ENCODE data around the gene ALDH9A1.
"Not testable (repeated sequence)": the region's sequence is repeated elsewhere in the genome, so short reads cannot be mapped to it uniquely, and the experiment has no call there.

The ALDH9A1 gene

DNA sequence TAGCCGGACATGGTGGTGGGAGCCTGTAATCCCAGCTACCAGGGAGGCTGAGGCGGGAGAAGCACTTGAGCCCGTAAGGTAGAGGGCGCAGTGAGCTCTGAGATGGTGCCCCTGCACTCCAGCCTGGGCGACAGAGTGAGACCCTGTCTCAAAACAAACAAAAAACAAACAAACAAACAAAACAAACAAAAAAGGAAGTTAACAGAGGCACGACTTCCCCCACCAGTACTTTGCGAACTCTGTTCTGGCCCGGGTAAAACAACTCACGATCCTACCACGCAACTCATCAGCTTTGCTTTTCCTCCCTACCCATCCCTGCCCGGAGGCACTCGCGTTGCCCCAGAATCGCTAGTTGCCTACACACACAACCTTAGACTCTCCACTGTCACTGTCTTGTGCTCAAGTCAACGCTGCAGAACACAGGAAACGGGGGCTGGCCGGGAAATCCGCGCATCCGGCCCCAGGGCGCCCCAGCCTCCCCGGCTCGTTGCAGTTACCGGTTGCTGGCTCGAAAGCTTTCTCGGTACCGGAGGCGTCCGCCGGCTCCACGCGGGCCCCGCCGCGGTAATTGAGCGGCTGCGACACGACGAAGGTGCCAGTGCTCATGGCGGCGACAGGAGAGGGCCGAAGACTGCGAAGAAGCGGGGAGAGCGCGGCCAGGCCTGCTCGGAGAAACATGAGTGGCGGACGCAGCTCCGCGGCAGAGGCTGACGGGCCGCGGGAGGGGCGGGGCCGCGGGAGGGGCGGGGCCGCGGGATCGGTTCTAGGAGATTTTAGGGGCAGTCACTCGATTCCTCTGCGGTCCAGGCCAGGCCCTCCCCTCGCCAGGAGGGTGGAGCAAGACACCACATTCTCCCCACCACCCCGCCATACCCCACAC, at the start of gene ALDH9A1:
ALDH9A1 (minus strand) TSS at position 682 of the 880 bp plus-strand sequence; CDS start at position 678, 4 bp downstream.
- H3K4me3 Mint-ChIP-seq: peak within 1 kb of the TSS; percentile 99
- H3K27me3 Mint-ChIP-seq: no peaks in the 10 kb centered on the region
- H3K4me1 Mint-ChIP-seq (ENCODE audit: low read depth): peaks cover 38% of the 10 kb centered on the region
- peak within 1 kb of the TSS; percentile 99 for H3K27ac Mint-ChIP-seq
- H3K9me3 Mint-ChIP-seq: no peaks in the 10 kb centered on the region
- DNase-seq: peak; percentile 92
- peaks cover 38% of the 10 kb centered on the region for H3K36me3 Mint-ChIP-seq (ENCODE audit: low read depth)

GRCh38 chr1:165747632-165748447, 49.5 kb upstream of the ALDH9A1 start:
- Mint-ChIP-seq H3K27me3 (no peaks in the 10 kb centered on the region), H3K4me1 (ENCODE audit: low read depth) (peaks cover 4% of the 10 kb centered on the region), H3K36me3 (ENCODE audit: low read depth) (peaks cover 77% of the 10 kb centered on the region), H3K9me3 (no peaks in the 10 kb centered on the region), H3K4me3 (no peak overlapping the region), H3K27ac (no peak overlapping the region)
- no peak for DNase-seq

GRCh38 chr1:165744913-165745312, 46.6 kb upstream of the ALDH9A1 start:
- not testable (repeated sequence) for H3K4me1 Mint-ChIP-seq (ENCODE audit: low read depth); H3K27me3 Mint-ChIP-seq; H3K4me3 Mint-ChIP-seq; H3K27ac Mint-ChIP-seq; DNase-seq; H3K9me3 Mint-ChIP-seq
- peaks cover 81% of the 10 kb centered on the region for H3K36me3 Mint-ChIP-seq (ENCODE audit: low read depth)

DNA sequence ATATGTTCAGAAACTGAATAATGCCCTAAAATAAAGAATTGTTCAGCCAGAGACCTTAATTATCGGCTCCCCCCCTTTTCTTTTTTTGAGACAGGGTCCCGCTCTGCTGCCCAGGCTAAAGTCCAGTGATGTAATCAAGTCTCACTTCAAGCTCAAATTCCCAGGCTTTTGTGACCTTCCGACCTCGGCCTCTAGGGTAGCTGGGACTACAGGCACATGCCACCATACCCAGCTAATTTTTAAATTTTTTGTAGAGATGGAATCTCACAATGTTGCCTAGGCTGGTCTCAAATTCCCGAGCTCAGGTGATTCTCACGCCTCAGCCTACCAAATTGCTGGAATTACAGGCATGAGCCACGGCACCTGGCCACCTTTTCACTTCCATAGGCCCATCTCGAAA, 43.8 kb upstream of the ALDH9A1 start:
- Mint-ChIP-seq H3K4me1 (ENCODE audit: low read depth) (peaks cover 6% of the 10 kb centered on the region), H3K4me3 (no peak overlapping the region), H3K27me3 (no peaks in the 10 kb centered on the region), H3K36me3 (ENCODE audit: low read depth) (peaks cover 83% of the 10 kb centered on the region), H3K27ac (no peak overlapping the region), H3K9me3 (no peaks in the 10 kb centered on the region)
- DNase-seq: no peak

- no peak overlapping the region for H3K27ac Mint-ChIP-seq
- no peak for DNase-seq
- H3K4me3 Mint-ChIP-seq: no peak overlapping the region
- H3K36me3 Mint-ChIP-seq (ENCODE audit: low read depth): peaks cover 88% of the 10 kb centered on the region
- H3K27me3 Mint-ChIP-seq: no peaks in the 10 kb centered on the region
- peaks cover 7% of the 10 kb centered on the region for H3K4me1 Mint-ChIP-seq (ENCODE audit: low read depth)
- H3K9me3 Mint-ChIP-seq: no peaks in the 10 kb centered on the region
Measured at GRCh38 chr1:165738794-165739193, 40.4 kb upstream of the ALDH9A1 start.

DNA sequence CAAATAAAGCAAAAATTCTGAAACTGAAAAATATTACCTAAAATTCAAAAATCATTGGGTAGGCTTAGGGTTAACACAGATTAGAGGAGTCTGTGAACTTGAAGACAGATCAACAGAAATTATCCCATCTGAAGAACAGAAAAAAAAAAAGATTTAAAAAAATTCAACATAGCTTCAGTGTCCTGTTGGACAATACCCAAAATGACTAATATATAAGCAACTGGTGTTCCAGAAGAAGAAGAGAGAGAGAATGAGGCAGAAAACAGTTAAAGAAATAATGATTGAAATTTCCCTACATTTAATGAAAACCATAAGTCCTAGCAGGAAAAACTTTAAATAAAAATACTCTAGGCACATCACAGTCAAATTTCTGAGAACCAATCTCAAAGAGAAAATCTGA, 38.8 kb upstream of the ALDH9A1 start:
- Mint-ChIP-seq H3K36me3 (ENCODE audit: low read depth) (peaks cover 86% of the 10 kb centered on the region), H3K4me3 (no peak overlapping the region), H3K27me3 (no peaks in the 10 kb centered on the region), H3K9me3 (no peaks in the 10 kb centered on the region), H3K27ac (no peak overlapping the region), H3K4me1 (ENCODE audit: low read depth) (peaks cover 7% of the 10 kb centered on the region)
- no peak for DNase-seq

- Mint-ChIP-seq H3K27ac (no peak overlapping the region), H3K9me3 (no peaks in the 10 kb centered on the region), H3K36me3 (ENCODE audit: low read depth) (peaks cover 79% of the 10 kb centered on the region), H3K27me3 (no peaks in the 10 kb centered on the region), H3K4me1 (ENCODE audit: low read depth) (peaks cover 7% of the 10 kb centered on the region), H3K4me3 (no peak overlapping the region)
- DNase-seq: no peak
Measured at GRCh38 chr1:165734906-165735305, 36.5 kb upstream of the ALDH9A1 start.

- no peak for DNase-seq
- H3K4me3 Mint-ChIP-seq: no peak overlapping the region
- no peaks in the 10 kb centered on the region for H3K4me1 Mint-ChIP-seq (ENCODE audit: low read depth)
- H3K36me3 Mint-ChIP-seq (ENCODE audit: low read depth): peaks cover 42% of the 10 kb centered on the region
- no peak overlapping the region for H3K27ac Mint-ChIP-seq
- no peaks in the 10 kb centered on the region for H3K9me3 Mint-ChIP-seq
- no peaks in the 10 kb centered on the region for H3K27me3 Mint-ChIP-seq
Measured at GRCh38 chr1:165726841-165727240, 28.5 kb upstream of the ALDH9A1 start.

GRCh38 chr1:165726169-165726568, 27.8 kb upstream of the ALDH9A1 start:
- H3K4me1 Mint-ChIP-seq (ENCODE audit: low read depth): no peaks in the 10 kb centered on the region
- no peaks in the 10 kb centered on the region for H3K9me3 Mint-ChIP-seq
- no peak overlapping the region for H3K27ac Mint-ChIP-seq
- H3K27me3 Mint-ChIP-seq: no peaks in the 10 kb centered on the region
- no peak overlapping the region for H3K4me3 Mint-ChIP-seq
- DNase-seq: no peak
- peaks cover 38% of the 10 kb centered on the region for H3K36me3 Mint-ChIP-seq (ENCODE audit: low read depth)

DNA sequence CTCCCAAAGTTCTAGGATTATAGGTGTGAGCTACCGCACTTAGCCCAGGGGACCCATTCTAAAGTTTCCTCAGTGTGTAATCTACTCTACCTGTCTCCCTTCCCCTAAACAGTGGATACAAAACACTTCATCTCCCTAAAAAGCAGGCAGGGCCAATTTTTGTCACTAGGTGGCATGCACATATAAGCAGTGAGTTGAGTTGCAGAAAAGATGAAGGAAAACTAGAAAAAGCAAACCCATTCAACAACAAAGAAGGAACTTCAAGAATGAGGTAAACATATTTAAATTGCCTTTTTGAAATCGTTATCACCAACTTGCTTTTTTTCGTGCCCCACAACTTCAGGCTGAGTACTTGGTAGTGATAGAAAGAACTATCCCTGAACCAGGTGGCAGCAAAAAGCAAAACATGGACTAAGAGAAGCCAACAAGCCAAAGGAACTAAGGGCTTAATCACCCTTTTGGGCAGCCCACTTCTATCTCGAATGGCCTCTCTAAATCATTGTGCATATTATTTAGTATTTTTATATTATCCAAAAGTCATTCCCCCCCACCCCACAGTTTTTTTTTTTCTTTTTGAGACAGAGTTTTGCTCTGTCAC, 19.7 kb upstream of the ALDH9A1 start:
- no peaks in the 10 kb centered on the region for H3K9me3 Mint-ChIP-seq
- H3K4me1 Mint-ChIP-seq (ENCODE audit: low read depth): no peaks in the 10 kb centered on the region
- no peaks in the 10 kb centered on the region for H3K27me3 Mint-ChIP-seq
- H3K4me3 Mint-ChIP-seq: no peak overlapping the region
- H3K27ac Mint-ChIP-seq: no peak overlapping the region
- DNase-seq: no peak
- H3K36me3 Mint-ChIP-seq (ENCODE audit: low read depth): no peaks in the 10 kb centered on the region

- DNase-seq; H3K27ac Mint-ChIP-seq; H3K4me3 Mint-ChIP-seq; H3K4me1 Mint-ChIP-seq (ENCODE audit: low read depth); H3K27me3 Mint-ChIP-seq; H3K36me3 Mint-ChIP-seq (ENCODE audit: low read depth); H3K9me3 Mint-ChIP-seq: not testable (repeated sequence)
Measured at GRCh38 chr1:165716265-165717051, 18.1 kb upstream of the ALDH9A1 start.

GRCh38 chr1:165712764-165713163, 14.4 kb upstream of the ALDH9A1 start:
- no peaks in the 10 kb centered on the region for H3K36me3 Mint-ChIP-seq (ENCODE audit: low read depth)
- no peak overlapping the region for H3K4me3 Mint-ChIP-seq
- H3K9me3 Mint-ChIP-seq: no peaks in the 10 kb centered on the region
- H3K27me3 Mint-ChIP-seq: peaks cover 13% of the 10 kb centered on the region
- H3K4me1 Mint-ChIP-seq (ENCODE audit: low read depth): no peaks in the 10 kb centered on the region
- no peak overlapping the region for H3K27ac Mint-ChIP-seq
- DNase-seq: no peak

DNA sequence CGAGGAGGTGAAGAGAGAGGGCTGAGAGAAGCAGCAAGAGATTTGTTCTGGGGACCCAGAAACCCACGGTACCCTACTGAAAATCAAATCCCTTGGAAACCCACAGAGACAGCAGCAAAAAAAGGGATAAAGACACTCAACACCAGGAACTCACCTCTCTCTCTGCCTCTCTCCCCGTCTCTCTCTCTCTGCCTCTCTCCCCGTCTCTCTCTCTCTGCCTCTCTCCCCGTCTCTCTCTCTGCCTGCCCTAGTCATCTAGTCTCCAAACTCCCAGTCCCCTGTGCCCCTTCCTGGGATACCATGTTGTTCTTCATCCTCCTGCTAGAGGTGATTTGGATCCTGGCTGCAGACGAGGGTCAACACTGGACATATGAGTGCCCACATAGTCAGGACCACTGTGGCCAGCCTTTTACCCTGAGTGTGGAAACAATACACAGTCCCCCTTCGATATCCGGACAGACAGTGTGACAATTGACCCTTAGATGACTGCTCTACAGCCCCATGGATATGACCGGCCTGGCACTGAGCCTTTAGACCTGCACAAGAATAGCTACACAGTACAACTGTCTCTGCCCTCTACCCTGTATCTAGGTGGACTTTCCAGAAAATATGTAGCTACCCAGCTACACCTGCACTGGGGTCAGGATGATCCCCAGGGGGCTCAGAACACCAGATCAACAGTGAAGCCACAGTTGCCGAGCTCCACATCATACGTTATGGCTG, 9.8 kb upstream of the ALDH9A1 start:
- H3K27me3 Mint-ChIP-seq: peaks cover 13% of the 10 kb centered on the region
- no peak overlapping the region for H3K4me3 Mint-ChIP-seq
- H3K27ac Mint-ChIP-seq: no peak overlapping the region
- no peaks in the 10 kb centered on the region for H3K9me3 Mint-ChIP-seq
- DNase-seq: no peak
- no peaks in the 10 kb centered on the region for H3K4me1 Mint-ChIP-seq (ENCODE audit: low read depth)
- no peaks in the 10 kb centered on the region for H3K36me3 Mint-ChIP-seq (ENCODE audit: low read depth)

Measured in activated T-cell treated with anti-CD3 and anti-CD28 coated beads, Interleukin-2, amount 50 U/mL, for 24 hours (primary cell).